ENCODE measurements around the gene UTS2B.

- TF ChIP-seq CTCF (conservative IDR thresholded peaks at IDR 0.05; ENCODE audit: low read depth in 2 of 2): no peak
- no peak for TF ChIP-seq NANOG (IDR thresholded peaks at IDR 0.05; ENCODE audit: borderline replicate concordance)
- no peak for TF ChIP-seq CREB1 (CRISPR knock-in tag; IDR thresholded peaks at IDR 0.05; ENCODE audit: low read depth)
Measured at GRCh38 chr3:191313296-191313695, 17.0 kb downstream of the UTS2B start.

All from GM23338 (cell line).